GM21737 (cell line): ENCODE data around the gene VPREB1.
A peak's percentile ranks its signal among the peaks of the same experiment; 100 is the strongest.
"Not testable (repeated sequence)": the region's sequence is repeated elsewhere in the genome, so short reads cannot be mapped to it uniquely, and the experiment has no call there.

Experiments used
- ATAC-seq: cut with Tn5 transposase; IDR thresholded peaks from one replicate; pipeline ENCODE4 v1.9.1; 2021; ENCODE audit warnings: mild to moderate bottlenecking, moderate library complexity; ENCODE audit not compliant: unreplicated experiment

The VPREB1 gene, protein sequence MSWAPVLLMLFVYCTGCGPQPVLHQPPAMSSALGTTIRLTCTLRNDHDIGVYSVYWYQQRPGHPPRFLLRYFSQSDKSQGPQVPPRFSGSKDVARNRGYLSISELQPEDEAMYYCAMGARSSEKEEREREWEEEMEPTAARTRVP

DNA sequence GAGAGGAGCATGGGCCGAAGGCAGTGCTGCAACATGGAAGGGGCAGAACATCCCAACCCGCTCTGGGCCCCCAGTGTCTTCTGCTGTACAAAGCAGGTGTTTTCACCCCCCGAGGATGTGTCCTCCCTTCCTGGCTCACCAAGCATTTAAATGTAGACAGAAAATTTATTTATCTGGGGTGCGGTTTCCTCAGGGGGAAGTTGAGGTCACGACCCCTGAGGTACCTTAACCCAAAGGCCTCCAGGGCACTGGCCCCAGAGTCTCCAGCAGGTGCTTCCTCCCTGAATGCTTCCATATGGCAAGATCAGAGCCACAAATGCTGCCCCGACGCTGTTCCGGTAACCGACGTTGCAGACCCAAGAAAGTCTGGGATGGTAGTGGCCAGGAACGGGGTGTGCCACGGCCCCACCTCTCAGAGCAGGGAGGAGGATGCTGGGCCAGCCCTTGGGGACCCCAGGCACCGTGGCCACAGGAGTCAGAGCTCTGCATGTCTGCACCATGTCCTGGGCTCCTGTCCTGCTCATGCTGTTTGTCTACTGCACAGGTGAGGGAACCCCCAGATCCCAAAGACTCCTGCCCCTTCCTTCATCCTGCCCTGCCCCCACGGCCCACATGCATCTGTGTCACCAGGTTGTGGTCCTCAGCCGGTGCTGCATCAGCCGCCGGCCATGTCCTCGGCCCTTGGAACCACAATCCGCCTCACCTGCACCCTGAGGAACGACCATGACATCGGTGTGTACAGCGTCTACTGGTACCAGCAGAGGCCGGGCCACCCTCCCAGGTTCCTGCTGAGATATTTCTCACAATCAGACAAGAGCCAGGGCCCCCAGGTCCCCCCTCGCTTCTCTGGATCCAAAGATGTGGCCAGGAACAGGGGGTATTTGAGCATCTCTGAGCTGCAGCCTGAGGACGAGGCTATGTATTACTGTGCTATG, at the start of gene VPREB1:
VPREB1 (plus strand) TSS at position 471 of the 935 bp plus-strand sequence; CDS start at position 499, 28 bp downstream.
- no peak for ATAC-seq

DNA sequence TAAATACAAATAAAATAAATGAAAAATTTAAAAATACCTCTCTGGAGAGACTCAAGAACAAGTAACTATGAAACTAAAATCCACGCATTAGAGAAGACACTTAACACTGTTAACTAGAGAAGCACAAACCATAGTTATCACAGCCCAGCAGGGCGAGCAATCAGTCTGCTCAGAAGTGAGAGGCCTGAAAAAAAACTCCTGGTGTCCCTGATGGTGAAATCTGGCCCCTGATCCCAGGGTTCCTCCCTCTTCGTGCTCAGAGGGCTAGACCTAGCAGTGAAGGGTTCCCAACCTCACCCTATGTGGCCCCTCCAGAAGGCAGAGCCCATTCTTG, 49.7 kb upstream of the VPREB1 start:
- no peak for ATAC-seq

DNA sequence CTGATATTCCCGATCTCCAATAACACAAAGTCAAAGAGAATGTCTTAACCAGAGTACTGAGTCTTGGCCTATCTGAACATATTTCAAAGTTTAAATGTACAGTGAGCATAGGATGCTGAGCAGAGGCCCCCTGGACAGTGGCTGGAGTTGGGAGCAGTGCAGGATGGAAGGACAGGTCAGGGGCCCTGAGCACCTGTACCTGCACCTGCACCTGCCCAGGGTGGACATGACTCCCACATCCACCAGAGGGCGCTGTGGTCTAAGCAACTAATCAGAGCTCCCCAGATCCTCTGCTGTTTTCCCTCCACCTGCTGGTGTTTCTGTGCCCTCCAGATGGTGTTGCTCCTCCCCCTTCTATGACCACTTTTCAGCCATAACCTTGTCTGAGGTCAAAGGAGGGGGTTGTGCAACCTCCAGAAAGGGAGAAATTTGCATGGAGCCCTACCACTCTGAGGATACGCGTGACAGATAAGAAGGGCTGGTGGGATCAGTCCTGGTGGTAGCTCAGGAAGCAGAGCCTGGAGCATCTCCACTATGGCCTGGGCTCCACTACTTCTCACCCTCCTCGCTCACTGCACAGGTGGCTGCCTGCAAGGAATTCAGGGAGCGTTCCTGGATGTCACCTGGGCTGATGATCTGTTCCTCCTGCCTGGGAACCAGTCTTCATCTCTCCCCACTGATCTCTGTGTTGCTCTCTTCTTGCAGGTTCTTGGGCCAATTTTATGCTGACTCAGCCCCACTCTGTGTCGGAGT, 49.1 kb upstream of the VPREB1 start:
- ATAC-seq: peak; percentile 78

DNA sequence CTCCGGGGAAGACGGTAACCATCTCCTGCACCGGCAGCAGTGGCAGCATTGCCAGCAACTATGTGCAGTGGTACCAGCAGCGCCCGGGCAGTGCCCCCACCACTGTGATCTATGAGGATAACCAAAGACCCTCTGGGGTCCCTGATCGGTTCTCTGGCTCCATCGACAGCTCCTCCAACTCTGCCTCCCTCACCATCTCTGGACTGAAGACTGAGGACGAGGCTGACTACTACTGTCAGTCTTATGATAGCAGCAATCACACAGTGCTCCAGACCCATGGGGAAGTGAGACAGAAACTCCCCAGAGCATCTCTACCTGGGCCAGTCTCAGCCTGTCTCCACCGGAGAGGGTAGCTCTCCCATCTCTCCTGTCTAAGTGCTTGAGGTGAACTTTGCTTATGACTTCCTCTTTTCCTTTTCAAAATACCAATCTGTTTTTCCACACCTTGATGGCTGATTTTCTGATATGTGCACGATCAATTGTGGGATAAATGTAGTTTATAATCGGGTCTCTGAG, 48.5 kb upstream of the VPREB1 start:
- ATAC-seq: peak; percentile 57

DNA sequence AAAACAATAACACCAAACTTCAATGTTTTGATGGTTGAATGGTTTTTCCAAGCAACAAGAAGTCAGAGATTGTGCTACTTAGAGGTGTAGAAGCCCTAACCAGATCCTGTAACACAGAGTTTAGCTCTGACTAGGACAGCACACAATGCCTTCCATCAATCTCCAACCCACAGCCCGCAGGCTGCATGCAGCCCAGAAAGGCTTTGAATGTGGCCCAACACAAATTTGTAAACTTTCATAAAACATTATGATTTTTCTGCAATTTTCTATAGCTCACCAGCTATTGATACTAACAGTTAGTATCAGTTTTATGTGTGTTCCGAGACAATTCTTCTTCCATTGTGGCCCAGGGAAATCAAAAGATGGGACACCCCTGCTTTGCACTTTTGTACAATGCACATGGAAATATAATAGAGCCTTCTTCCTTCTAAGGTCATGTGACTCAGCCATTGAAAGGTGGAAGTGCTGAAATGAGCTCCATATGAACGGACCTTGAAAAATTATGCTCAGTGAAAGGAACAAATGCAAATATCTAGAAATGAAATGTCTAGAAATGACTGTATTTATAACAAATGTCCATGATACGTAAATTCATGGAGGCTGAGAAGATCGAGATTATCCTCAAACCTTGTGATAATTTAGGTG, 47.6 kb upstream of the VPREB1 start:
- ATAC-seq: no peak

DNA sequence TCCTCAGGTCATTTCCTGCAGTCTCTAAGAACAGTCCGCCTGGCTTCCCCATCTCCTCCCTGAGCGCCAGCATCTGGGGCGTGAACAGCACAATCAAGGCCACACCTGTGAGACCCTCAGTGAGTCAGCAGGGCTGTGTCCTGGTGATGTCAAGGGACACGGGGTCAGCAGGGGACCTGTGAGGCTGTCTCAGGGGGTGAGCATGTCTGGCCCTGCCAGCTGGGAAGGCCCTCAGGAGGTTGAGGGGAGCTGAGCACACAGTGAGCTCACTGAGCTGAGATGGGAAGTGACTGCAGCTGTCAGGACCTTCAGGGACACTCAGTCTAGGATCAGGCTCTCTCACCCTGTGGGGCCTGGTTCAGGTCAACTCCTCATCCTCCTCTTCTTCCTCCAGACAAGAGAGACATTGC, 46.6 kb upstream of the VPREB1 start:
- ATAC-seq: no peak

DNA sequence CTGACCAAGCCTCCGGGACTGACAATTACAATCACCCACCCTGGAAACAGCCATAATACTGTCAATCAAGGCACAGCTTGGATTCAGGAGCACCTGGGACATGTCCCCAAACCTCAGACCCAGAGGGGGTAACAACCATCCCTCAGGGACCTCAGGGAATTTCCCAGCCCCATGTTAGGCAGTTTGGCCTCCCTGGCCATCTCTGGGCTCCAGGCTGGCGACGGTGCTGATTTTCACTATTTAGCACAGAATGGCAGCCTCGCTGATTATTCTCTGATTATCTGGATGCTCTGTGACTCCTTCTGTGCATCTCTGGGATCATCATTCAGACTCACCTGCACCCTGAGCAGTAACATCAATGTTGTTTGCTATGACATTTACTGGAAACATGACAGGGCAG, 45.8 kb upstream of the VPREB1 start:
- ATAC-seq: no peak

DNA sequence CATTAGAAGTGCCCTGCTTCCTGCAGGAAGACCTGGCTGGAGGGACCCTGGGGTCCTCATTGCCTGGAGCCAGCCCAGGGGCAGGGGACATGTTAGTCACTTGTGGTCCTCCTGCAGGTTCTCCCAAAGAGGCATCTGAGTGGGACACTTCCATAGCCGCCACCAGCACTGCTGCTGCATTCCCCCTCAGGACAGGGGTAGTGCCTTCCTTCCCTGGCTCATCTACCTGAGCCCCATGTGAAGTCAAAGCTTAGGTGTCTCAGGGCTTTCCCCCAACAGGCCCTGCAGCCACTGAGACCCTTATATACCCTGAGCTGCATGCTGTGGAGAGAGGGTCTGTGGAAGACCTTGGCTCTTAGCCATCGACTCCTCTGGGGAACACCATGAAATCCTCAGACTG, 45.0 kb upstream of the VPREB1 start:
- no peak for ATAC-seq

DNA sequence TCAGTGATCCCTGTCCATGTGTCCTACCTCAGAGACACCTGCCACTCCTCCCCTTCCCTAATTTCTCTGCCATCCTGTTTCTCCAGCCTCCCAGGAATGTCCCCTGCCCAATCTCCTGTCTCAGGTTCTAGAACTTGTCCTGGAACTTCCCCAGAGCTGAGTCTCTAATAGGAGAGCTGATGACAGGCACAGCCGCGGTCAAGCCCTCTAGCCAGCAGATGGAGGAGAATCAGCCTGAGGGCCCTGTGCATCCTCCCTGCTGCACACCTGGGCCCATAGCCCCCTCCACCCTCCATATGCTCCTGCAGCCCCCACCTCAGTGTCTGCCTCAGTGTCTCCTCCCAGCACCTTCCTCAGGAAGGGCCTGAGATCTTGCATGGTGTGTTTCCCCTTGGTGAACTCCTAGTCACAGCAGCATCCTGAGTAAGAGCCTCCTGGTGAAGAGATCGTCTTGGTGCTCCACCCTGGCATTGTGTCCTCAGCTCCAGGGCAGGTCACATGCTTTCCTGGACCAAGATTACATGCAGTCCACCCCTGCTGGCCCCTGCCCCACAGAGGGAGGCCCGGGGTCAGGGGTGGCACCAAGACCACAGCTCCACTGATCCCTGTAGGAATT, 43.9 kb upstream of the VPREB1 start:
- ATAC-seq: no peak

DNA sequence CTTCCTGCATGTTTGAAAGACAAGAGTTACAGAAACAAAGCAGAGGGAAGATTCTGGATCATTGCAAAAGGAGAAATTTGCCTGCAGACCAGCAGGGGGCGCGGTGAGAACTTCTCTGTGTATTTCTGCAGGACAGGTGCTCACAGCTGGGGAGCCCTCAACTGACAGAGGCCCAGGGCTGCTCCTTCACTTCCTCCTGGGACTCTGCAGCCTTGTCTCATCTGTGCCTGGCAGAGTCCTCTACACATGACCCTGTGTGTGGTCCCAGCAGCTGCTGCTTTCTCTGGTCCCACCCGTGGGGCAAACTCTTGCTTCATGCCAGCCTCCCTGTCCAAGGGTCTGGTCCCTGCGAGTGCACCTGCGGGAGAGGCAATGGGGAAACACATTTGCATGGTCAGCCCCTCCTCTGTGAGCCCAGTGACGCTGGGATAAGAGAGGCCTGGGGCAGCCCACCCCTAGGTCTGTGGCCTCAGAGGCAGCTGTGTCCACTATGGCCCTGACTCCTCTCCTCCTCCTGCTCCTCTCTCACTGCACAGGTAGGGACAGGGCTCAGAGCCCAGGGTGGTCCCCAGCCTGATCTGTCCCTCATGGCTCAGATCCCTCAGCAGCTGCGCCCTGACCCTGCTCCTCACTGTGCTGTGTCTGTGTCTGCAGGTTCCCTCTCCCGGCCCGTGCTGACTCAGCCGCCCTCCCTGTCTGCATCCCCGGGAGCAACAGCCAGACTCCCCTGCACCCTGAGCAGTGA, 43.2 kb upstream of the VPREB1 start:
- peak; percentile 37 for ATAC-seq

DNA sequence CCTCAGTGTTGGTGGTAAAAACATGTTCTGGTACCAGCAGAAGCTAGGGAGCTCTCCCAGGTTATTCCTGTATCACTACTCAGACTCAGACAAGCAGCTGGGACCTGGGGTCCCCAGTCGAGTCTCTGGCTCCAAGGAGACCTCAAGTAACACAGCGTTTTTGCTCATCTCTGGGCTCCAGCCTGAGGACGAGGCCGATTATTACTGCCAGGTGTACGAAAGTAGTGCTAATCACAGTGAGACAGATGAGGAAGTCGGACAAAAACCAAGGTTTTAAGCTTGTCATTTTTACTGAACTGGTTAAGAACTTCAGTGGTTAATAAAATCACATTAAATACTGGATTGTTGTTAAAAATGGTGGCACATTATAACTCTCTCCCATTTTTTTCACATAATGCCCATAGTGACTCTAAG, 42.6 kb upstream of the VPREB1 start:
- ATAC-seq: peak; percentile 35

DNA sequence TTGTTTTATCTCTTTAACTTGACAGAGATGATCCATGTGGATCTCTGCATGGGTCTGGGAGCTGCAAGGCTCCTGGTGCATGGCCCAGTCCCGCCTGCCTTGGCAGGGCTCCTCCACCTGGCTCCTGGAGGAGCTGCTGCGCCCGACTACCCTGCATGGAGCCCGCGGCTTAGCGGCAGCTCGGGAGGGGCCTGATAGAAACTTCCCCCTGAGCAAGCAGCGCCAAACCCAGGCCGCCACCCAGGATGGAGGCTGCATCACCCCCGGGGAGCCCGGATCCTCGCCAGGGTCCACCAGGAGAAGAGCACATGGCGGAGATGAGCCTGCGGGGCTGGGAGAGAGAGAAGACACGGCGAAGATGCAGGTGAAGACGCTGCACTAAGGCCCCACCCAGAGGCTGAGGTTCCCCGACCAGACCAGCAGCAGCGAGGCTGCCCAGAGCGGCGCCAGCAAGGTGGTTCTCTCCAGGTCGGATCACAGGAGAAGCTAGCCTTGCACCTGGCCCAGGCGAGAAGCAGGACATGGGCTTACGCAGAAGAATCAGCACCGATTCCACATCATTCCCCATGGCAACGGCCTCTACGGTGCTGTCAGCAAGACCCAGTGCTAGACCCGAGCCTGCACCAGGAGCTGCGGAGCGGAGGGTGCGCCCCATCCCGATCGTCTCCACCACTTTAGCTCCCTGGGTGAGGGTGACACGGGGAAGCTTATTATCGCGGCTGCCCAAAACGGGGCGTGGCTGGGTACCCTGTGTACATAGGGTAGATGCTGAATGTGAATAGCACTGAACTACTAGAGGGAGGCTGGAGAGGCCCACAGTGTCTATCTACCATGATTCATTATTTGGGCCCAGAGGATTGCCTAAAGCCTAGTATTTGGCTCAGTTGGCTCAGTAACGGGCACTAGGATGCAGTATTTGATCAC, 41.3 kb upstream of the VPREB1 start:
- ATAC-seq: no peak

DNA sequence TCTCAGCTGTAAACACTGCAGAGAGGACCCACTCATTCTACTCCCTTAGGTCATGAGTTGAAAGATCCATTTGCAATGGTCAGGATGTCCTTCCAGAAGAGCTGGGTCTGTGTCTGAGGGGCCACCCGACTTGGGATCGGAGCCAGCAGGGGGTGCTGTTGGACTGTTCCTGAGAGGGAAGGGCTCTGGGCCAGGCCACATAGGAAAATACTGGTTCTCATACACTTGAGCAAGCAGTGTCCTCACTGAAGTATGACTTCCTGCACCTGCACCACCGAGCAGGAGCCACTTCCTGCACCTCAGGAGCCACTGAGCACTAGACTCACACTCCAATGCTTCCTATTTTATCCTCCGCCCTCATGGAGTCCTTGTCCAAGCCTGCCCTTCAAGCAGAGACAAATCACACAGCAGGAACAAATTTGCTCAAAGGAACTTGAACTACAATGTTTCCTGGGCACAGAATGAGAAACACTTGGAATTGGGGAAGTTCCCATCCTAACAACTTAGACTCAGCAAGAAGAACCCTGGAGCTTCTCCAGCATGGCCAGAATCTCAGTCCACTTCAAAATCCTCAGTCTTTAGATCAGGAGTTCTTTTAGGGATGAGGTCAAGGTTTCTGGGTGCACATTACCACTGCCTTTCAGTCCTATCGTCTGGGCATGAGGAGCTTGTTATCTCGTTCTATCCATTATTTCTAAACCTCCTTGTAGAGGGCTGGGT, 36.6 kb upstream of the VPREB1 start:
- peak; percentile 78 for ATAC-seq

DNA sequence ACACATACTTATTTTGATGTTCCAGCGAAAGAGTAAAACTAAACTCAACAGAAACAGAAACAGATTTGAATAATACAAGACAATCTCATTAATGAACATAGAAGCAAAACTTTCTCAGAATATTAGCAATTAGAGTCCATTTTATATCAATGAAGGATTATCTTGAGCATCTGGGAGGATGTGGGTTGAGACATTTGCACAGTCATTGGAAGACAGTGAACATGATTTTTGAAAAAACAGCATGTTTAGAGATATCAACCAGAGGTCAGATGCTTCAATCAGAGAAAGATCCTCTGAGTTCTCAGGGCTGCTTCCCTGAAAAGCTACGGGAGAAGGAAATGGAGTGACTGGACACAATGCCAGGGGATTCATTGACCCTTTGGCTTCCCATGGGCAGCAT, 35.9 kb upstream of the VPREB1 start:
- ATAC-seq: no peak

DNA sequence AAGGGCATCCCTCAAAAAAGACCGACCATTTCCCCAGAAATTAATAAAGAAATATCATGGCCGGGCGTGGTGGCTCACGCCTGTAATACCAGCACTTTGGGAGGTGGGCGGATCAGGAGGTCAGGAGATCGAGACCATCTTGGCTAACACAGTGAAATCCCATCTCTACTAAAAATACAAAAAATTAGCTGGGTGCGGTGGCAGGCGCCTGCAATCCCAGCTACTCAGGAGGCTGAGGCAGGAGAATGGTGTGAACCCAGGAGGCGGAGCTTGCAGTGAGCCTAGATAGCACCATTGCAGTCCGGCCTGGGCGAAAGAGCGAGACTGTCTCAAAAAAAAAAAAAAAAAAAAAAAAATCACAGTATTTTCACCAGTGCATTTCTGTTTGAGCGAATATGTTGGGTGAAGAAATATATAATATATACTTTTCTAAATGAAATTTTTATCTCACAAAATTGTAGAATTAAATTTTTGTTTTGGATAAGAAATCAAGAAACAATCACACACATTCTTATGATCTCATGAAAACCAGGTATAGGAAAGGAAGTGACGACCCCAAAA, 35.4 kb upstream of the VPREB1 start:
- ATAC-seq: not testable (repeated sequence)

DNA sequence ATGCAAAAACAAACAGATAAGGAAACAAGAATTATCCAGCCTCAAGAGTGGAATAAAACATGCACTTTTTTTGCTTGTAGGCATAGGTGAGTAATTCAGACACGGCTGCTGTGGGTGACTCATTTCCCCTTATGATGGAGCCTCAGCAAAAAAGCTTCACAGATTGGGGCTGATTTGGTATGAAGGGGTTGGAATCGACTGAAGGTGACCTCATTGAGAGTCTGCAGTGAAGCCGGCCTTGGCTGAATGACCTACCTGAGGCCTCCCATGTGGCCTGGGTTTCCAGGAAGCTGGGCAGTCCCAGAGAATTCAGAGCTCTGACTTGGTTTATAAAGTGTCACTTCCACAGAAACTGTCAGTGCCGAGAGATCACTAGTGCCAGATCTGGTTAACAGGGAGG, 34.2 kb upstream of the VPREB1 start:
- no peak for ATAC-seq

DNA sequence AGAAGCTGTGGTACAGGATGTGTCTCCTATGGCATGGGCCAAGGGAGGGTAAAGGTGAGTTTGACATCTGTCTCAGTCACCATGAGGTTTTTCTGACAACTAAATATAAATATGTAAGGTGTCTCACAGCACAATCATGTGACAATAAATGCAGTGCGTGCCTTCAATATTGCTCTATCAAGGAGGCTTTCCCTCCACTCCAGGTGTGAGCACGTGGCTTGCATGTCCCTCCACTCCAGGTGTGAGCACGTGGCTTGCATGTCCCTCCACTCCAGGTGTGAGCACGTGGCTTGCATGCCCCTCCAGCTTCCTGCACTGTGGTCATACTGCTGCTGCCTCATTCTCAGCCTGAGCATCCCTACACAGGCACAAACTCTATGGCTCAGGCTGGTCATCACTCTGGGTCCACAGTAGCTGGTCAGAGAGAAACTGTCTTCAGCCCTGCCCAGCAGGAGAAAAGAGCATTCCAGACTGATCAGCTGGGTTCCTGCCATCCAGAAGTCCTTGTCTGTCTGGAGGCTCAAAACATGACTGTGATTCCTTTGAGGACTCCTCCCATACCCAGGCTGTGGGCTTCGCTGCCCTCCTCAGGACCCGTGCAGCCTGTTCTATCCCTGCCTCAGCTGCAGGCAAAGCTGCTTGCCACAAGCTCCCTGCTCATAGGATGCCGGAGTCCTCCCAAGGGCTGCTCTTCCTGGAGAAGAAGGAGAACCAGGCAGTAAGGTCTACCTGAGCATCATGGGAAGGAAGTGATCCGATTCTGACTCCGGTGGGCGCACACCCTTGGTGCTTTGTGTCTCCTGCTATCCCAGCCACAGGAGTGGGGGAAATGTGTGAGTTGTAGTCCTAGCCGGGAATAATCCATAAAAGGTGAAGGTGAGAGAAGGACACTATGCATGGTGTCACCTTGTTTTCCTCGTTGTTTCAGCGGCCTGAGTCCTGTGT, 33.4 kb upstream of the VPREB1 start:
- ATAC-seq: no peak
